Right ventricle myocardium superior (tissue), 1 donor: ENCODE data around the gene GSTO1. TPM values are rescaled to one million over a fixed set of nuclear protein-coding genes. Genes with fewer than 3 reads are reported as not detected.

Experiments used
- ATAC-seq: fragments of 200-7000 bp; cut with Tn5 transposase; one replicate; pipeline ENCODE4 v1.9.1; 2020; ENCODE audit warnings: mild to moderate bottlenecking; ENCODE audit not compliant: poor library complexity
- DNase-seq: peaks from one replicate; pipeline ENCODE4 v3.0.0-alpha.2; 2020
- intact Hi-C: fragments of 100-400 bp; cut with DNase I; formaldehyde crosslinking; loops from one replicate; pipeline ENCODE4 v1.11.2; 2022
- total RNA-seq: library from RNA; stranded (reverse); fragmentation: NEBNext Ultra II Directional; extraction: Animal tissue kit (Norgen Biotek cat#: 25700); gene quantifications from one replicate; pipeline ENCODE4 v1.2.1, GENCODE V29; 2021
- donor health status: DM: no; HTN: yes; CAD: no; lungs with severe emphysema.

Gene GSTO1
- total RNA-seq, 1 donor from 2014 or later, result 173 TPM

GRCh38 chr10:104268405-104268712, 13.7 kb downstream of the GSTO1 start:
- DNase-seq (no peak), ATAC-seq (no peak)
- intact Hi-C loops, result no loop called here

- intact Hi-C loops, result no loop called here
- DNase-seq, result peak; percentile 100
- peak; percentile 99 for ATAC-seq
Observed at GRCh38 chr10:104268713-104269645, 14.3 kb downstream of the GSTO1 start, which contains the start of gene GSTO2. Gene GSTO2 (plus strand): TSS chr10:104269184. CDS start chr10:104274916, 5,732 bp downstream.

GRCh38 chr10:104273286-104273685, 18.6 kb downstream of the GSTO1 start:
- no peak for DNase-seq
- ATAC-seq, result no peak
- intact Hi-C loops, result no loop called here

- intact Hi-C loops, result no loop called here
- DNase-seq (no peak), ATAC-seq (no peak)
Observed at GRCh38 chr10:104273899-104274575, 19.3 kb downstream of the GSTO1 start.

- ATAC-seq, result peak; percentile 78
- intact Hi-C loops, result no loop called here
- DNase-seq, result peak; percentile 60
Observed at GRCh38 chr10:104274762-104275721, 20.4 kb downstream of the GSTO1 start.

GRCh38 chr10:104276192-104276591, 21.5 kb downstream of the GSTO1 start:
- no peak for ATAC-seq
- no peak for DNase-seq
- intact Hi-C loops, result no loop called here

GRCh38 chr10:104277785-104278184, 23.1 kb downstream of the GSTO1 start:
- ATAC-seq (no peak), DNase-seq (no peak)
- intact Hi-C loops, result no loop called here

GRCh38 chr10:104279550-104280259, 25.0 kb downstream of the GSTO1 start:
- ATAC-seq (no peak), DNase-seq (no peak)

GRCh38 chr10:104281694-104282093, 27.0 kb downstream of the GSTO1 start:
- no peak for ATAC-seq
- intact Hi-C loops, result no loop called here
- no peak for DNase-seq

More at GRCh38 chr10:104279550-104280259, 25.0 kb downstream of the GSTO1 start:
- intact Hi-C loops, result no loop called here

GRCh38 chr10:104284846-104285245, 30.2 kb downstream of the GSTO1 start:
- DNase-seq (no peak), ATAC-seq (no peak)
- intact Hi-C loops, result no loop called here

GRCh38 chr10:104286939-104287338, 32.2 kb downstream of the GSTO1 start:
- intact Hi-C loops, result no loop called here
- ATAC-seq (no peak), DNase-seq (no peak)

GRCh38 chr10:104288355-104288754, 33.7 kb downstream of the GSTO1 start:
- no peak for DNase-seq
- no peak for ATAC-seq
- intact Hi-C loops, result no loop called here

- DNase-seq, result peak; percentile 95
- ATAC-seq, result peak; percentile 97
- intact Hi-C loops, result loop anchor here (2.0 kb wide), 1 partner anchor 59 kb away; no protein-coding TSS in a partner anchor
Observed at GRCh38 chr10:104291439-104291951, 36.8 kb downstream of the GSTO1 start.

- DNase-seq, result no peak
- intact Hi-C loops, result no loop called here
- ATAC-seq, result no peak
Observed at GRCh38 chr10:104293011-104293410, 38.3 kb downstream of the GSTO1 start.

- DNase-seq, result no peak
- intact Hi-C loops, result no loop called here
- ATAC-seq, result no peak
Observed at GRCh38 chr10:104293781-104294321, 39.2 kb downstream of the GSTO1 start.

- intact Hi-C loops, result no loop called here
- DNase-seq, result no peak
- ATAC-seq, result no peak
Observed at GRCh38 chr10:104296687-104297436, 42.2 kb downstream of the GSTO1 start.
